ENCODE results near the gene CCDC54.

GRCh38 chr3:107344722-107345121 is 32.5 kb upstream of the CCDC54 start:
- TF ChIP-seq CTCF (conservative IDR thresholded peaks at IDR 0.05; ENCODE audit: low read length) (no peak), EZH2phosphoT487 (IDR thresholded peaks at IDR 0.05; ENCODE audit: borderline replicate concordance) (no peak)

All from Loucy (cell line).